Esophagus (tissue), 2 donors: ENCODE measurements around the gene PEAR1. TPM values are rescaled to one million over a fixed set of nuclear protein-coding genes. Genes with fewer than 3 reads are reported as not detected.

ENCODE experiments used
- H3K27ac ChIP-seq, 2 donors: one replicate each; pipeline ENCODE4 v1.5.1; 2013; ENCODE audit warnings: low read depth in 2 of 2, mild to moderate bottlenecking in 2 of 2, inconsistent platforms in 1 of 2, low read length in 1 of 2, moderate library complexity in 1 of 2
- H3K27me3 ChIP-seq, 2 donors: one replicate each; pipeline ENCODE4 v1.6.1; 2013; ENCODE audit warnings: low read length in 2 of 2, control low read depth in 1 of 2, mild to moderate bottlenecking in 1 of 2; ENCODE audit not compliant: insufficient read depth in 2 of 2, control insufficient read depth in 1 of 2
- H3K36me3 ChIP-seq, 2 donors: one replicate each; pipeline ENCODE4 v1.6.1; 2013; ENCODE audit warnings: low read length in 1 of 2; ENCODE audit not compliant: control insufficient read depth in 2 of 2, insufficient read depth in 2 of 2
- H3K4me1 ChIP-seq, 2 donors: one replicate each; pipeline ENCODE4 v1.6.1; 2013; ENCODE audit warnings: low read length in 1 of 2; ENCODE audit not compliant: control insufficient read depth in 2 of 2, insufficient read depth in 2 of 2
- H3K4me3 ChIP-seq, 2 donors: one replicate each; pipeline ENCODE4 v1.5.1; 2013; ENCODE audit warnings: low read length in 2 of 2, mild to moderate bottlenecking in 2 of 2, low read depth in 1 of 2, moderate library complexity in 1 of 2
- H3K9me3 ChIP-seq, 2 donors: one replicate each; pipeline ENCODE4 v1.6.1; 2013; ENCODE audit warnings: mild to moderate bottlenecking in 2 of 2, low read depth in 1 of 2, low read length in 1 of 2, moderate library complexity in 1 of 2; ENCODE audit not compliant: control insufficient read depth in 2 of 2, insufficient read depth in 1 of 2
- WGBS, 2 donors: extraction: QIAGEN DNeasy Blood & Tissue Kit; methylation state at CpG; one replicate each; pipeline ENCODE4 v1.1.7; 2013; 5-methylcytosine and 5-hydroxymethylcytosine counted together
- polyA plus RNA-seq, 2 donors: library from polyadenylated mRNA; stranded (reverse); fragments of 200-250 nt; gene quantifications; one replicate each; pipeline ENCODE4 v1.2.3, GENCODE V29; 2013
- donor health status: healthy with polysubstance abuse.
- donor health status: Bipolar disorder and iron deficiency.

The PEAR1 gene
- polyA plus RNA-seq, 2 donors: 1.5 to 1.7 TPM

DNA sequence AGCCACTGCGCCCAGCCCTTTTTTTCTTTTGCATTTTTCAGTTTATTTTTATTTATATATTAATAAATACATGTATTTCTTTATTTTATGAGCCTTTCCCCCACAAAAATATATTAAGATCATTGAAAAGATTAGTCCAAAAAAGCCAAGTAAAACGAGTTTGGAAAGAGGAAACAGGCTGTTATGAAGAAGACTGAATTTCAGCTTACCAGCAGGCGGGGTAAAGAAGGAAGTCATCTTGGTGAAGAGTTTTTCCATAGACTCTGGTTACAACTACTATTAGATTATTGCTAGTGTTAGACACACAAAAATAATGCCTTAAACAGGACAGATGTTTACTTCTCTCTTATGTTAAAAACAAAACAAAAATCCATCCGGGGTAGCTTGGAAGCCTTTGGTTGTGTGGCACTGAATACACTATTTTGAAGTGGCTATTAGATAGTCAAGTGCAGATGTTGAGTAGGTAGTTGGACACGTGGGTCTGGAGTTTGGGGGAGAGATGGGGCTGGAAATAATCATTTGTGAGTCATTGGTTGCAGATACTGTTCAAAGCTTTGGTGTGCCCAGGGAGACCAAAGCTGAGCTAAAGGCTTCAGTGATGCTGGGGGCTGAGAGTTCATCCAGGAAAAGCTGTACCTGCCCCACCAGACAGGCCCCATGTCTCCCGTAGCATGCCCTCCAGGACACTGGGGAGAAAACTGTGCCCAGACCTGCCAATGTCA lies 18.2 kb downstream of the PEAR1 start:
- peaks cover 0 to 9% of the 10 kb centered on the region in 2 donors for H3K36me3 ChIP-seq
- H3K4me3 ChIP-seq: no peak overlapping the region
- H3K27ac ChIP-seq: no peak overlapping the region
- H3K9me3 ChIP-seq: no peaks in the 10 kb centered on the region
- peaks cover 0 to 10% of the 10 kb centered on the region in 2 donors for H3K4me1 ChIP-seq
- WGBS, 2 donors: 69 to 76% methylated on average over 6 of the region's 6 CpGs
- no peaks in the 10 kb centered on the region for H3K27me3 ChIP-seq

GRCh38 chr1:156912310-156912709 lies 18.8 kb downstream of the PEAR1 start:
- no peaks in the 10 kb centered on the region for H3K9me3 ChIP-seq
- 58 to 81% methylated on average over 2 of the region's 2 CpGs for WGBS, 2 donors
- H3K27ac ChIP-seq: no peak overlapping the region
- peaks cover 0 to 9% of the 10 kb centered on the region in 2 donors for H3K36me3 ChIP-seq
- peaks cover 0 to 10% of the 10 kb centered on the region in 2 donors for H3K4me1 ChIP-seq
- H3K4me3 ChIP-seq: no peak overlapping the region
- H3K27me3 ChIP-seq: no peaks in the 10 kb centered on the region

GRCh38 chr1:156912861-156913808 lies 19.6 kb downstream of the PEAR1 start:
- no peaks in the 10 kb centered on the region for H3K27me3 ChIP-seq

DNA sequence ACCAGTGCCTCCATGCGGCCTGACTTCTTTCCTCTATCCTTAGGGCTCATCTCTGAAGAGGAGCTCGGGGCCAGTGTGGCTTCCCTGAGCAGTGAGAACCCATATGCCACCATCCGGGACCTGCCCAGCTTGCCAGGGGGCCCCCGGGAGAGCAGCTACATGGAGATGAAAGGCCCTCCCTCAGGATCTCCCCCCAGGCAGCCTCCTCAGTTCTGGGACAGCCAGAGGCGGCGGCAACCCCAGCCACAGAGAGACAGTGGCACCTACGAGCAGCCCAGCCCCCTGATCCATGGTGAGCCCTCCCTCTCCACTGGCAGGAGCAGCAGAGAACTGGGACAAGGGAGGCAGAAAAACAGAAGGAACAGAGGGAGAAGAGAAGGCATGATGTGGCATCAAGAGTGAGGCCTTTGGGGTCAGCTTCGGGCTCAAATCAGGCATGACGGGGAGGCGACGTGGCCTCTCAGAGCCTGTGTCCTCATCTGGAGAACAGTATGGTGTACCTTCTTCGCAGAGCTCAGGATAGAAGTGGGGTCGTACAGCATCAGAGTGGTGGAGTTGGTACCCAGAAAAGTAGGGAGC lies 20.4 kb downstream of the PEAR1 start:
- 84 to 89% methylated on average over 13 of the region's 13 CpGs for WGBS, 2 donors
- peaks cover 0 to under 1% of the 10 kb centered on the region in 2 donors for H3K4me1 ChIP-seq
- no peaks in the 10 kb centered on the region for H3K27me3 ChIP-seq
- no peak overlapping the region for H3K4me3 ChIP-seq
- H3K27ac ChIP-seq: no peak overlapping the region
- H3K9me3 ChIP-seq: no peaks in the 10 kb centered on the region
- H3K36me3 ChIP-seq: peaks cover 0 to 9% of the 10 kb centered on the region in 2 donors

More at GRCh38 chr1:156912861-156913808, 19.6 kb downstream of the PEAR1 start:
- Histone ChIP-seq H3K4me1 (peaks cover 0 to 5% of the 10 kb centered on the region in 2 donors), H3K36me3 (peaks cover 0 to 9% of the 10 kb centered on the region in 2 donors), H3K9me3 (no peaks in the 10 kb centered on the region), H3K27ac (no peak overlapping the region), H3K4me3 (no peak overlapping the region)
- whole genome bisulfite sequencing, 2 donors: 64 to 77% methylated on average over 23 to 24 of the region's 24 CpGs

DNA sequence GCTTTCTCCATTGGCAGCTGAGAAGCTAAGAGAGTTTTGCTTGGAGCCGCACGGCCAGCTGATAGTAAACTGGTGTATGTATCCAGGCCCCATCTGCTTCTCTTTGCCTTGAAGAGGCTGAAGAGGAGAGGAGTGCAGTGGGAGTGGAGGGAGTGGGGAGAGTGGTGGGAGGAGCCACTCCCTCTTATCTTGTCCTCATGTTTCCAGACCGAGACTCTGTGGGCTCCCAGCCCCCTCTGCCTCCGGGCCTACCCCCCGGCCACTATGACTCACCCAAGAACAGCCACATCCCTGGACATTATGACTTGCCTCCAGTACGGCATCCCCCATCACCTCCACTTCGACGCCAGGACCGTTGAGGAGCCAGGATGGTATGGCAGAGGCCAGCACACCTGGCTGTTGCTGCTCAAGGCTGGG lies 20.9 kb downstream of the PEAR1 start:
- Histone ChIP-seq H3K27me3 (no peaks in the 10 kb centered on the region), H3K4me1 (no peaks in the 10 kb centered on the region), H3K4me3 (no peak overlapping the region), H3K36me3 (peaks cover 0 to 9% of the 10 kb centered on the region in 2 donors), H3K27ac (no peak overlapping the region), H3K9me3 (no peaks in the 10 kb centered on the region)
- WGBS, 2 donors: 78 to 83% methylated on average over 9 of the region's 9 CpGs

DNA sequence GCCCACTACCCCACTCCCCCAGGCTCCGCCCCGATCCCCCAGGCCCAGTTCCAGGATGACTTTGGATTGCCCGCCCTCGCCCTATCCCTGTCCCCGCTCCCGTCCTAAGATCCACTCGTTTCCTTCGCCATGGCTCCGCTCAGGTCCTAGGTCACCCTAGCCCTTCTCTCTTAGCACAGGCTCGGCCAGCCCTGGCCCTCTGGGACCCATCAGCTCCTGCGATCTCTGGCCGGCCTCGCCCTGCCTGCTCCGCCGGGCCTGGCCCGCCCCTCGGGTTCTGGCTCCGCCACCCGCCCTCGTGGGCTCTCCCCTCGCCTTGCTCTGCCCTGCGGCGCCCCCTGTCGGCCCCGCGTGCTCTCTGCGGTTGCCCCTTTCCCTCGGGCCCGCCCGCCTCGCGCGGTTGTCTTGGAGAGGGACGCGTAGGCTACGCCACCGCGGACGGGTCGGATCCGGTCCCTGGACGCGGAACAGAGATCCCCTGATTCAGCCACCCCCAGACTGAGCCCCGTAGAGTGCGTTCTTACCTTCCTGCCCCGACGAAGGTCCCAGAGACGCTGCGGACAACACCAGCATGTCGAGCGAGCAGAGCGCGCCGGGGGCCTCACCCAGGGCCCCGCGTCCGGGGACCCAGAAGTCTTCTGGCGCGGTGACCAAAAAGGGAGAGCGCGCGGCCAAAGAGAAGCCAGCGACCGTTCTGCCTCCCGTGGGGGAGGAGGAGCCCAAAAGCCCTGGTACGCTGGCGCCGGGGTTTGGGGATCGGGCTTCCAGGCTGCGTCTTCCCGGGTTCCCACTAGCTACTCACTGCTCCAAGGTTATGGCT lies 26.9 kb downstream of the PEAR1 start, which contains the start of gene LRRC71:
Gene LRRC71 (plus strand): TSS at position 400 of the 820 bp plus-strand sequence. CDS start 172 bp downstream, at position 572.
- Histone ChIP-seq H3K36me3 (no peaks in the 10 kb centered on the region), H3K27me3 (peaks cover 0 to 28% of the 10 kb centered on the region in 2 donors), H3K4me3 (peak within 1 kb of the TSS in 1 of 2 donors; percentile 6), H3K9me3 (peaks cover 0 to 3% of the 10 kb centered on the region in 2 donors), H3K27ac (no peak within 1 kb of the TSS), H3K4me1 (peaks cover 0 to 8% of the 10 kb centered on the region in 2 donors)
- WGBS, 2 donors: 7 to 8% methylated on average over 66 to 71 of the region's 71 CpGs

DNA sequence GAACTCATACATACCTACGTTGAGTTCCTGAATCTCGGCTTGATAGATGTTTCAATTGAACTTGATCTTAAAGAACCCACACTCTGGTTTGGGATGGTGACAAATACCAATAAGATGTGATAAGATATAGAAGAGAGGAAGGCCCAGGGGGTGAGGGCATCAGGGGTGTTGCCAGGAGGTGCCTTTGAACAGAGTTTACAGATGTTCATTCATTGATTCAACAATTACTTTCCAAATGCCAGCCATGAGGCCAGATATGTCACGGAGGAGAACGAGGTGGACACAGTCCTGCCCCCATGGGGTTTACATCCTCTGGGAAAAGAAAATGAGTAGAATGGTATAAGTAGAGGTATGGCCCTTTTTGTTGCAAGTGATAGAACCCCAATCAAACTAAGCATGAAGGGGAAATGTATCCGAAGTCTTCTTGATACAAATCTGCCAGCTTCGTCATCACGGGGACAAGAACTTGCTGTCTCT lies 27.6 kb downstream of the PEAR1 start:
- Histone ChIP-seq H3K27ac (no peak overlapping the region), H3K4me3 (no peak overlapping the region), H3K36me3 (no peaks in the 10 kb centered on the region), H3K27me3 (peaks cover 0 to 30% of the 10 kb centered on the region in 2 donors), H3K9me3 (peaks cover 0 to 3% of the 10 kb centered on the region in 2 donors), H3K4me1 (peaks cover under 1 to 8% of the 10 kb centered on the region in 2 donors)
- 67% methylated on average over 7 of the region's 7 CpGs for WGBS, 2 donors

GRCh38 chr1:156922986-156923669 lies 29.6 kb downstream of the PEAR1 start:
- Histone ChIP-seq H3K36me3 (no peaks in the 10 kb centered on the region), H3K4me1 (peaks cover 2 to 14% of the 10 kb centered on the region in 2 donors), H3K9me3 (peaks cover 0 to 10% of the 10 kb centered on the region in 2 donors), H3K4me3 (no peak overlapping the region), H3K27me3 (peaks cover 0 to 39% of the 10 kb centered on the region in 2 donors), H3K27ac (no peak overlapping the region)
- WGBS, 2 donors: 12 to 18% methylated on average over 11 of the region's 11 CpGs
